Retinal pigment epithelial cell (primary cell): ENCODE data around the gene MAPRE3.

ENCODE experiments used
- DNase-seq: peaks from one replicate; pipeline ENCODE4 v3.0.0-alpha.2; 2010; ENCODE audit warnings: low read depth
- H3K4me3 ChIP-seq: 2 replicates; pipeline ENCODE4 v1.5.1; 2011; ENCODE audit warnings: mild to moderate bottlenecking, low read length, control low read depth, moderate library complexity
- TF ChIP-seq, protein P1 (sequence below): conservative IDR thresholded peaks from 2 replicates; pipeline ENCODE4 v1.5.1; 2011; ENCODE audit warnings: low read depth, low read length, control low read depth, inconsistent platforms

MAPRE3 gene

DNA sequence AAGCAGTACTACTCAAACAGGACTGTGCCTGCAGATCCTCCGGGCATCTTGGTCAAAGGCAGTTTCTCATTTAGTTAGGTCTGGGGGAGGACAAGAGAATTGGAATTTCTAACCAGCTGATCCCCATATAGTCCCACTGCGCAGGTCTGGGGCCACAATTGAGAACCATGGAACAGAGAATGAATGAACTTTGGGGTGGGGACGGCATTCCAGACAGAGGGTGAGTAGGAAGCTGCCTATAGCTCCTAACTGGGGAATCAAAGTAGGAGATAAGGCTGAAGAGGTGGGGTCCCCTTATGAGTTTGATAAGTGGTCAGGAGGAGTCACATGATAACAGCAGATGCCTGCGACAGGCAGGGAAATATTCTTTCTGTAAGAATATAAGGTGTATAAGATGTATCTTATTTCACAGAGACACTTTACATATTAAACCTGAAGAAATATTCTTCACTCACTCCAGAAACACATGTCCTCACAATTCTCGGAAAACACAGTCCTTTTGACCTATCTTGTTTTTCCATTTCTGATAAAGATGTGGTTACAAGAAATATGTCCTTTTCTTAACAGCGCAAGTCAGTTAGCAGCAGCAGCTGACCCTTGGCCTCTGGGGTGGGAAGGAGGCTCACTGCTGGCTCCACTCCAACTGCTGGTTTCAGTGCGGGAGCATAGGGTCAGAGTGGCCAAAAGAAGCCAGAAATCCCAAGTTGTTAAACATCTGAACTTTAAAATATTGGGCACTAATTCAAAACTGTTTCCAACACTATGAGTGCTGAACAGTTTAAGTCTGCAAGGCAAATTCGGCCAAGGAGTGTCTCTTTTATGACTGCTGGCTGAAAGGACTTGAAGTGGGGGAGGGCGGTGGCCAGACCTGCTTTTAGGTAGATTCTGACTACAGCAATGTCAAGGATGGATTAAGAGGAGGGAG, 49.8 kb downstream of the MAPRE3 start:
- TF ChIP-seq, protein P1, sequence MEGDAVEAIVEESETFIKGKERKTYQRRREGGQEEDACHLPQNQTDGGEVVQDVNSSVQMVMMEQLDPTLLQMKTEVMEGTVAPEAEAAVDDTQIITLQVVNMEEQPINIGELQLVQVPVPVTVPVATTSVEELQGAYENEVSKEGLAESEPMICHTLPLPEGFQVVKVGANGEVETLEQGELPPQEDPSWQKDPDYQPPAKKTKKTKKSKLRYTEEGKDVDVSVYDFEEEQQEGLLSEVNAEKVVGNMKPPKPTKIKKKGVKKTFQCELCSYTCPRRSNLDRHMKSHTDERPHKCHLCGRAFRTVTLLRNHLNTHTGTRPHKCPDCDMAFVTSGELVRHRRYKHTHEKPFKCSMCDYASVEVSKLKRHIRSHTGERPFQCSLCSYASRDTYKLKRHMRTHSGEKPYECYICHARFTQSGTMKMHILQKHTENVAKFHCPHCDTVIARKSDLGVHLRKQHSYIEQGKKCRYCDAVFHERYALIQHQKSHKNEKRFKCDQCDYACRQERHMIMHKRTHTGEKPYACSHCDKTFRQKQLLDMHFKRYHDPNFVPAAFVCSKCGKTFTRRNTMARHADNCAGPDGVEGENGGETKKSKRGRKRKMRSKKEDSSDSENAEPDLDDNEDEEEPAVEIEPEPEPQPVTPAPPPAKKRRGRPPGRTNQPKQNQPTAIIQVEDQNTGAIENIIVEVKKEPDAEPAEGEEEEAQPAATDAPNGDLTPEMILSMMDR = no peak
- H3K4me3 ChIP-seq = no peak overlapping the region
- no peak for DNase-seq

DNA sequence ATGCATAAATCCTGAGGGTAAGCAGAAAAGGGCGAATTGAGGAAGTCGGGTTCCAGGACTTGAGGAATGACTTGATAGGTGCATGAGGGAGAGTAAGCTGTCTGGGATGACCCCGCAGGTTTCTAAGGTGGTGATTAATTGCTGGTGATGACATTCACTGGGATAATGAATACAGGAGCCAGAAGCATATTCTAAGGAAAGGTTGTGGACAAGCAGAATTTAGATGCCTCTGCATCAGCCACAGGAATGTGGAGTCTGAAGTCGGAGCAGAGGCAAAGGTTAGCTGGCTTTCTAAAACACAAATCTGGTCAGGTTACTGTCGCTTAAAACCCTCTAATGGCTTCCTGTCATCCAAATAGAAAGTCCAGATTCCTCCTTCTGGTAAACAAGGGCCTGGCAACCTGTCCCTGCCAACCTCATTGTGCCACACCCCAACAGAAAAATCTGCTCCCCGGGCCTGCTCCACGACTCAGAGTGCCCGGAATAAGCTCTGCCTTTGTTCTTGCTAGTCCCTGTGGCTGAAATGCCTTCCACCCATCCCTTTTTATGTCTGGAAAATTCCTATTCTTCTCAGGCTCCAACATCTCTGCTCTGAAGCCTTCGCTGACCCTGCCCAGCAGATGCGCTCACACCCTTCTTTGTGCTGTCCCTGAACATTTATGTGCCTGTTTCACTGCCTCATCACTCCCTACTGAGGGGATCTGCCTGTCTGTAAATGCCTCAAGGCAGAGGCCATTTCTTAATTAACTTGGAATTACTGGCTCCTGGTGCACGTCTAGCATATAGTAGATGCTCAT, 51.0 kb downstream of the MAPRE3 start:
- TF ChIP-seq, protein P1 = no peak
- H3K4me3 ChIP-seq = no peak overlapping the region
- no peak for DNase-seq

DNA sequence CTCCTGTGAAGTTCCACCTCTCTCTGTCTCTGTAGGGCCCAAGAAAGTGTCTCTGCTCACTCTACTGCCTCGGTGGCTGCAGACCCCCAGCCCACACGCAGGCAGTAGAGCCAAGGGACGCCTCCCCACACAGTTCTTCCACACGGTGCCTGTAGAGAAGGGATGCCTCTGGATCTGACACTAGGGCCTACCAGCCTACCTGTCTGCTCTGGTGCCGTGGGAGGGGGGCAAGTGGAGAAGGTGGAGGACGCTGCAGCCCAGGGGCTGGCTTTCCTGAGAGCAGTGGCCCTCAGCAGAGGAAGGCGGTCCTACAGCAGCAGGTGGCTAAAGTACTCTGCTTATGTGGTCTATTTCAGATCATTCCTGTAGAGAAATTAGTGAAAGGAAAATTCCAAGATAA, 53.3 kb downstream of the MAPRE3 start:
- DNase-seq = no peak
- TF ChIP-seq, protein P1 = no peak
- H3K4me3 ChIP-seq = no peak overlapping the region

DNA sequence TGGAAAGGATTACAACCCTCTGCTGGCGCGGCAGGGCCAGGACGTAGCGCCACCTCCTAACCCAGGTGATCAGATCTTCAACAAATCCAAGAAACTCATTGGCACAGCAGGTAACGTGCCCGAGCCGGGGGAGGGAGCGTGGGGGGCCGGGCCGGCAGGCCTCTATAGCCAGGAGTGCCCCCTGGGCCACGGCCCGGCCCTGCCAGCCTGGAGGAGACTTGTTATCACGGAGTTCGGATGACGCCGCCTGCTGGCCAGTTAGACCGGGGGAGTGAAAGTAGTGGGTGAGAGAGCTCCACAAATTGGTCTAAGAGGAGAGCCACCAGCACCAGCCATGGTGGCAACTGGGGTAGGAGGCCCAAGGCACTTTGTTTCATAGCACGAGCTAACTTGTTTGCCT, 53.8 kb downstream of the MAPRE3 start:
- DNase-seq = no peak
- H3K4me3 ChIP-seq = no peak overlapping the region
- TF ChIP-seq, protein P1 = peak; percentile 11

DNA sequence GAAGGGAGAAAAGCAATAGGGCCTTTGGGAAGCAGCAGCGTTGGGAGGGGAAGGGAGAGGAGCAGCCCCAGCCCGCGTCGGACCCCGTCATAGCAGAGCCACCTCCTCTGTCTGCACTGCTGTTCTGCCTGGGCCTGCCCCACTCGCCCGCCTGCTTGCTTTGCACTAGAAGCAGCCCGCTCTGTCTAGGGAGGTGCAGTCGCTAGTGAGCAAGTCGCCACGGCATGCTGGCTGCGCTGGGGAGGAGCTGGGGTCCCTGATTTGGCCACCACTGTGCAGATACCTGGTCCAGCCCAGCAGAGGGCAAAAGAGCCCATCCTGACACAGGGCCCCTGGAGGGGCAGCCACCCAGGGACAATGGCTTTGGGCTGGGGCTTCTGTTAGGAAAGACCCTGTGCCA, 54.4 kb downstream of the MAPRE3 start:
- no peak for DNase-seq
- H3K4me3 ChIP-seq = no peak overlapping the region
- TF ChIP-seq, protein P1 = no peak

DNA sequence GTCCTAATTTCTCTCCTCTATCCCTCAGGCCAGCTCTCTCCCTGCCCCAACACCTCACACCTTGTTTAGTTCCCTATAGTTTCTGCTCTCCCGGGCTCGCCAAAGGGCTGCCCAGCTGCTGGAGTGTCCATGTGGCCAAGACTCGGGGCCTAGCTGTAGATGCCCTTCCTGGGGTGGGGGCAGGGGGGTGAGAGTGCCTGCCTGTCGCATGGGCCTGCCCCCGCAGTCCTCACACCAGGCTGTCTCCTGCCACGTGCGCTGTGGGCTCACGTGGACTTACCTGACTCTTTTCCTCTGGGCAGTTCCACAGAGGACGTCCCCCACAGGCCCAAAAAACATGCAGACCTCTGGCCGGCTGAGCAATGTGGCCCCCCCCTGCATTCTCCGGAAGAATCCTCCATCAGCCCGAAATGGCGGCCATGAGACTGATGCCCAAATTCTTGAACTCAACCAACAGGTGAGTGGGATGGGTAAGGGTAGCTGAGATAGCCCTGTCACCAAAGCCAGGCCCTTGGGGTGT, 54.9 kb downstream of the MAPRE3 start:
- no peak overlapping the region for H3K4me3 ChIP-seq
- TF ChIP-seq, protein P1 = no peak
- DNase-seq = no peak
